ENCODE data around the gene OR5AK2. TPM values are rescaled to one million over a fixed set of nuclear protein-coding genes. Genes with fewer than 3 reads are reported as not detected.

Gene OR5AK2
- total RNA-seq, 1 experiment from 2014 or later: not detected

DNA sequence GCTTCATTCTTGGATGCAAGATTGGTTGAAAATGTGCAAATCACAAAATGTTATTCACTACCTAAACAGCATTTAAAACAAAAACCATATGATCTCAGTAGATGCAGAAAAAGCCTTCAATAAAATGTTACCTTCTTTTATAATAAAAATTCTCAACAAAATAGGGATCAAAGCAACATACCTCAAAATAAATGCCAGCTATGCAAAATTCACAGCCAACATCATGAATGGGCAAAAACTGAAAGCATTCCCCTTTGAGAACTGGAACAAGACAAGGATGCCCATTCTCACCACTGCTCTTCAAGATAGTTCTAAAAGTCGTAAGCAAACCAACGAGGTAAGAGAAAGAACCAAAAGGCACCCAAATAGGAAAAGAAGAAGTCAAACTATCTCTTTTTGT lies 2.0 kb downstream of the OR5AK2 start:
- POLR2A ChIA-PET: no interaction called here
- H3K36me3 Mint-ChIP-seq: peaks cover 23% of the 10 kb centered on the region
- H3K9me3 Mint-ChIP-seq: peaks cover 50% of the 10 kb centered on the region
- no peak overlapping the region for H3K4me3 Mint-ChIP-seq
- H3K4me1 Mint-ChIP-seq: no peaks in the 10 kb centered on the region
- CTCF ChIA-PET: no interaction called here
- TF ChIP-seq, protein P1, sequence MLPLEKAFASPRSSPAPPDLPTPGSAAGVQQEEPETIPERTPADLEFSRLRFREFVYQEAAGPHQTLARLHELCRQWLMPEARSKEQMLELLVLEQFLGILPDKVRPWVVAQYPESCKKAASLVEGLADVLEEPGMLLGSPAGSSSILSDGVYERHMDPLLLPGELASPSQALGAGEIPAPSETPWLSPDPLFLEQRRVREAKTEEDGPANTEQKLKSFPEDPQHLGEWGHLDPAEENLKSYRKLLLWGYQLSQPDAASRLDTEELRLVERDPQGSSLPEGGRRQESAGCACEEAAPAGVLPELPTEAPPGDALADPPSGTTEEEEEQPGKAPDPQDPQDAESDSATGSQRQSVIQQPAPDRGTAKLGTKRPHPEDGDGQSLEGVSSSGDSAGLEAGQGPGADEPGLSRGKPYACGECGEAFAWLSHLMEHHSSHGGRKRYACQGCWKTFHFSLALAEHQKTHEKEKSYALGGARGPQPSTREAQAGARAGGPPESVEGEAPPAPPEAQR (CRISPR knock-in tag; IDR thresholded peaks at IDR 0.05): no peak
- TF ChIP-seq, protein P2, sequence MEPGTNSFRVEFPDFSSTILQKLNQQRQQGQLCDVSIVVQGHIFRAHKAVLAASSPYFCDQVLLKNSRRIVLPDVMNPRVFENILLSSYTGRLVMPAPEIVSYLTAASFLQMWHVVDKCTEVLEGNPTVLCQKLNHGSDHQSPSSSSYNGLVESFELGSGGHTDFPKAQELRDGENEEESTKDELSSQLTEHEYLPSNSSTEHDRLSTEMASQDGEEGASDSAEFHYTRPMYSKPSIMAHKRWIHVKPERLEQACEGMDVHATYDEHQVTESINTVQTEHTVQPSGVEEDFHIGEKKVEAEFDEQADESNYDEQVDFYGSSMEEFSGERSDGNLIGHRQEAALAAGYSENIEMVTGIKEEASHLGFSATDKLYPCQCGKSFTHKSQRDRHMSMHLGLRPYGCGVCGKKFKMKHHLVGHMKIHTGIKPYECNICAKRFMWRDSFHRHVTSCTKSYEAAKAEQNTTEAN (CRISPR knock-in tag; IDR thresholded peaks at IDR 0.05): no peak
- TF ChIP-seq, protein P3, sequence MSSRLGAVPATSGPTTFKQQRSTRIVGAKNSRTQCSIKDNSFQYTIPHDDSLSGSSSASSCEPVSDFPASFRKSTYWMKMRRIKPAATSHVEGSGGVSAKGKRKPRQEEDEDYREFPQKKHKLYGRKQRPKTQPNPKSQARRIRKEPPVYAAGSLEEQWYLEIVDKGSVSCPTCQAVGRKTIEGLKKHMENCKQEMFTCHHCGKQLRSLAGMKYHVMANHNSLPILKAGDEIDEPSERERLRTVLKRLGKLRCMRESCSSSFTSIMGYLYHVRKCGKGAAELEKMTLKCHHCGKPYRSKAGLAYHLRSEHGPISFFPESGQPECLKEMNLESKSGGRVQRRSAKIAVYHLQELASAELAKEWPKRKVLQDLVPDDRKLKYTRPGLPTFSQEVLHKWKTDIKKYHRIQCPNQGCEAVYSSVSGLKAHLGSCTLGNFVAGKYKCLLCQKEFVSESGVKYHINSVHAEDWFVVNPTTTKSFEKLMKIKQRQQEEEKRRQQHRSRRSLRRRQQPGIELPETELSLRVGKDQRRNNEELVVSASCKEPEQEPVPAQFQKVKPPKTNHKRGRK (CRISPR knock-in tag; IDR thresholded peaks at IDR 0.05; ENCODE audit: borderline replicate concordance): no peak
- TF ChIP-seq ZBTB21 (CRISPR knock-in tag; IDR thresholded peaks at IDR 0.05; ENCODE audit: borderline replicate concordance) (no peak), FOXK1 (CRISPR knock-in tag; IDR thresholded peaks at IDR 0.05) (no peak), GABPB1 (CRISPR knock-in tag; IDR thresholded peaks at IDR 0.05) (no peak), SMAD3 (CRISPR knock-in tag; IDR thresholded peaks at IDR 0.05; ENCODE audit: borderline replicate concordance) (no peak), IRF2 (CRISPR knock-in tag; IDR thresholded peaks at IDR 0.05; ENCODE audit: borderline replicate concordance, low read depth) (no peak), HMGA2 (CRISPR knock-in tag; IDR thresholded peaks at IDR 0.05) (no peak), GRHL2 (CRISPR knock-in tag; IDR thresholded peaks at IDR 0.05; ENCODE audit: insufficient replicate concordance, severe bottlenecking) (no peak), SMAD4 (CRISPR knock-in tag; IDR thresholded peaks at IDR 0.05) (no peak)
- TF ChIP-seq, protein P4, sequence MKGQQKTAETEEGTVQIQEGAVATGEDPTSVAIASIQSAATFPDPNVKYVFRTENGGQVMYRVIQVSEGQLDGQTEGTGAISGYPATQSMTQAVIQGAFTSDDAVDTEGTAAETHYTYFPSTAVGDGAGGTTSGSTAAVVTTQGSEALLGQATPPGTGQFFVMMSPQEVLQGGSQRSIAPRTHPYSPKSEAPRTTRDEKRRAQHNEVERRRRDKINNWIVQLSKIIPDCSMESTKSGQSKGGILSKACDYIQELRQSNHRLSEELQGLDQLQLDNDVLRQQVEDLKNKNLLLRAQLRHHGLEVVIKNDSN (CRISPR knock-in tag; IDR thresholded peaks at IDR 0.05): no peak
- ATAC-seq (no peak), DNase-seq (ENCODE audit: low spot score) (no peak)
- no peak overlapping the region for H3K27ac Mint-ChIP-seq
- peaks cover 3% of the 10 kb centered on the region for H3K27me3 Mint-ChIP-seq (ENCODE audit: low read depth)

DNA sequence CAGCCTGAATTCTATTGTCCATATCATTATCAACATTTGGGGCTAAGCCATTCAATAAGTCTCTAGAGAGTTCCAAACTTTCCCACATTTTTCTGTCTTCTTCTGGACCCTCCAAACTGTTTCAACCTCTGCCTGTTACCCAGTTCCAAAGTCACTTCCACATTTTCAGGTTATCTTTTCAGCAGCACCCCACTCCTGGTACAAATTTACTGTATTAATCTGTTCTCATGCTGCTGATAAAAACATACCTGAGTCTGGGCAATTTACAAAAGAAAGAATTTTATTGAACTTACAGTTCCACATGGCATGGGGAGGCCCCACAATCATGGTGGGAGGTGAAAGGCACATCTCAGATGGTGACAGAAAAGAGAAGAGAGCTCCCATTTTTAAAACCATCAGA lies 5.8 kb downstream of the OR5AK2 start:
- no peak for ATAC-seq
- H3K27ac Mint-ChIP-seq: no peak overlapping the region
- peaks cover 6% of the 10 kb centered on the region for H3K27me3 Mint-ChIP-seq (ENCODE audit: low read depth)
- no peak for TF ChIP-seq ZNF219 (CRISPR knock-in tag; IDR thresholded peaks at IDR 0.05; ENCODE audit: borderline replicate concordance)
- no peak for DNase-seq (ENCODE audit: low spot score)
- ChIA-PET POLR2A (no interaction called here), CTCF (interaction anchor here (1.2 kb wide), 1 partner anchor 255 kb away, joined by 4 read pairs; no protein-coding TSS in a partner anchor)
- H3K36me3 Mint-ChIP-seq: peaks cover 32% of the 10 kb centered on the region
- H3K4me1 Mint-ChIP-seq: no peaks in the 10 kb centered on the region
- H3K9me3 Mint-ChIP-seq: peaks cover 67% of the 10 kb centered on the region
- H3K4me3 Mint-ChIP-seq: no peak overlapping the region

DNA sequence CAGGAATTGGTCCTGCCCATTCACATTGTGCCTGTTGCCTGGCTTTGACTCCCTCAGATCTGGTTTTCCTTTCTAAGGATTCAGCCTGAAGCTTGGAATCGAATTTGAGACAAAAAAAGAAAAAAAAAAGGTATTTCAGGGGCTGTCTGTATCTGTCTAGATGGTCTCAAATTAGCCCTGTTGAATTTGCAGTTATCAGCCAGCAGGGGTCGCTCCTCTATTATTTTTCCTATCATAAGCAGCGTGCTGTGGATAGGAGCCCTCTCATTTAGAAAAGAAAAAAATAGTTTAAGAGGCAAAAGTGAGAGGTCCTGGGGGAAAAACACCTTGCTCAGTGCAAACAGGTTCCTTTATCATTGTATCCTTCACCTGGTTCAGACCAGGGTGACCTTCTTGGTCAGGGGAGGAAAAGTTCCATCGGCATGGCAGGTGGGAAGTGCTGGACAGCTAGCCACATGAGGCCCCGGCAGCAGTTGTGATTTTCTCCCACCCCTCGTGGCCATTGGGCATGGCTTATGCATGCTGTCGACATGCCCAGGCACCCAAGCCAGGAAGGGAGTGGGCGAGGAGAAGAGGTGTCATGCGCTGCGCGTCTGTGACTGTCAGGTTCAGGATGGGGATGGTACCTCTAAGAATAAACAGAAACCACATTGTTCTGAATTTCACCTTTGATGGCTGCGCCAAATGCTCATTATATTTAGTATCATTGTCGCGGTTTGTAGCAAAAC lies 13.1 kb downstream of the OR5AK2 start:
- ChIA-PET POLR2A (interaction anchor here (0.7 kb wide), 1 partner anchor 162 kb away, joined by 5 read pairs; no protein-coding TSS in a partner anchor), CTCF (no interaction called here)
- no peak overlapping the region for H3K4me3 Mint-ChIP-seq

More for the DNA sequence above, 13.1 kb downstream of the OR5AK2 start:
- TF ChIP-seq, protein P5, sequence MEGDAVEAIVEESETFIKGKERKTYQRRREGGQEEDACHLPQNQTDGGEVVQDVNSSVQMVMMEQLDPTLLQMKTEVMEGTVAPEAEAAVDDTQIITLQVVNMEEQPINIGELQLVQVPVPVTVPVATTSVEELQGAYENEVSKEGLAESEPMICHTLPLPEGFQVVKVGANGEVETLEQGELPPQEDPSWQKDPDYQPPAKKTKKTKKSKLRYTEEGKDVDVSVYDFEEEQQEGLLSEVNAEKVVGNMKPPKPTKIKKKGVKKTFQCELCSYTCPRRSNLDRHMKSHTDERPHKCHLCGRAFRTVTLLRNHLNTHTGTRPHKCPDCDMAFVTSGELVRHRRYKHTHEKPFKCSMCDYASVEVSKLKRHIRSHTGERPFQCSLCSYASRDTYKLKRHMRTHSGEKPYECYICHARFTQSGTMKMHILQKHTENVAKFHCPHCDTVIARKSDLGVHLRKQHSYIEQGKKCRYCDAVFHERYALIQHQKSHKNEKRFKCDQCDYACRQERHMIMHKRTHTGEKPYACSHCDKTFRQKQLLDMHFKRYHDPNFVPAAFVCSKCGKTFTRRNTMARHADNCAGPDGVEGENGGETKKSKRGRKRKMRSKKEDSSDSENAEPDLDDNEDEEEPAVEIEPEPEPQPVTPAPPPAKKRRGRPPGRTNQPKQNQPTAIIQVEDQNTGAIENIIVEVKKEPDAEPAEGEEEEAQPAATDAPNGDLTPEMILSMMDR (IDR thresholded peaks at IDR 0.05): peak; percentile 41
- TF ChIP-seq ZNF263 (CRISPR knock-in tag; IDR thresholded peaks at IDR 0.05; ENCODE audit: low read depth): no peak
- Mint-ChIP-seq H3K9me3 (peaks cover 43% of the 10 kb centered on the region), H3K4me1 (no peaks in the 10 kb centered on the region), H3K36me3 (peaks cover 11% of the 10 kb centered on the region), H3K27ac (no peak overlapping the region), H3K27me3 (ENCODE audit: low read depth) (no peaks in the 10 kb centered on the region; the same call in none of the 2 replicates)
- ATAC-seq (peak; percentile 52; the same call in 1 of the 2 replicates), DNase-seq (ENCODE audit: low spot score) (no peak)

Measured in WTC11 (cell line).